Gastrocnemius medialis (tissue), 4 donors: ENCODE measurements around the gene PRM1.

Experiments
- POLR2A ChIP-seq, 2 donors: fragments of 450-650 bp; IDR thresholded peaks; one replicate each; pipeline ENCODE4 v1.6.1; 2017; ENCODE audit warnings: antibody characterized with exemption in 2 of 2, mild to moderate bottlenecking in 2 of 2, moderate library complexity in 2 of 2
- TF ChIP-seq, protein P1 (sequence below), 5 experiments: fragments of 450-650 bp in 3 of 5; fragments of 200-600 bp in 2 of 5; sonication (generic) in 2 of 5; IDR thresholded peaks in 4 of 5; conservative IDR thresholded peaks in 1 of 5; 1 replicate in 4 of 5; 2 replicates in 1 of 5; pipeline ENCODE4 v1.5.1; 2016 to 2019; ENCODE audit warnings: antibody characterized with exemption in 5 of 5, mild to moderate bottlenecking in 3 of 5, moderate library complexity in 3 of 5

- TF ChIP-seq POLR2A (IDR thresholded peaks at IDR 0.05), result no peak
- TF ChIP-seq, protein P1, sequence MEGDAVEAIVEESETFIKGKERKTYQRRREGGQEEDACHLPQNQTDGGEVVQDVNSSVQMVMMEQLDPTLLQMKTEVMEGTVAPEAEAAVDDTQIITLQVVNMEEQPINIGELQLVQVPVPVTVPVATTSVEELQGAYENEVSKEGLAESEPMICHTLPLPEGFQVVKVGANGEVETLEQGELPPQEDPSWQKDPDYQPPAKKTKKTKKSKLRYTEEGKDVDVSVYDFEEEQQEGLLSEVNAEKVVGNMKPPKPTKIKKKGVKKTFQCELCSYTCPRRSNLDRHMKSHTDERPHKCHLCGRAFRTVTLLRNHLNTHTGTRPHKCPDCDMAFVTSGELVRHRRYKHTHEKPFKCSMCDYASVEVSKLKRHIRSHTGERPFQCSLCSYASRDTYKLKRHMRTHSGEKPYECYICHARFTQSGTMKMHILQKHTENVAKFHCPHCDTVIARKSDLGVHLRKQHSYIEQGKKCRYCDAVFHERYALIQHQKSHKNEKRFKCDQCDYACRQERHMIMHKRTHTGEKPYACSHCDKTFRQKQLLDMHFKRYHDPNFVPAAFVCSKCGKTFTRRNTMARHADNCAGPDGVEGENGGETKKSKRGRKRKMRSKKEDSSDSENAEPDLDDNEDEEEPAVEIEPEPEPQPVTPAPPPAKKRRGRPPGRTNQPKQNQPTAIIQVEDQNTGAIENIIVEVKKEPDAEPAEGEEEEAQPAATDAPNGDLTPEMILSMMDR (IDR thresholded peaks at IDR 0.05 in 4 of 5, conservative IDR thresholded peaks at IDR 0.05 in 1 of 5), result no peak
Observed at GRCh38 chr16:11262915-11263314, 18.2 kb downstream of the PRM1 start.
